ENCODE data around the gene TVP23C.

TVP23C gene

GRCh38 chr17:15496735-15497670 lies 66.3 kb downstream of the TVP23C start:
- no peak for DNase-seq (ENCODE audit: low spot score)

GRCh38 chr17:15494821-15495220 lies 68.5 kb downstream of the TVP23C start:
- no peak for DNase-seq (ENCODE audit: low spot score)

- no peak for DNase-seq (ENCODE audit: low spot score)
Measured at GRCh38 chr17:15493693-15494035, 69.6 kb downstream of the TVP23C start.

GRCh38 chr17:15492791-15493692 lies 70.2 kb downstream of the TVP23C start:
- DNase-seq (ENCODE audit: low spot score), result no peak

- DNase-seq (ENCODE audit: low spot score), result no peak
Measured at GRCh38 chr17:15492186-15492585, 71.1 kb downstream of the TVP23C start.

- no peak for DNase-seq (ENCODE audit: low spot score)
Measured at GRCh38 chr17:15490634-15491261, 72.5 kb downstream of the TVP23C start.

GRCh38 chr17:15488557-15488956 lies 74.7 kb downstream of the TVP23C start:
- no peak for DNase-seq (ENCODE audit: low spot score)

- no peak for DNase-seq (ENCODE audit: low spot score)
Measured at GRCh38 chr17:15485045-15485444, 78.2 kb downstream of the TVP23C start.

GRCh38 chr17:15483431-15483830 lies 79.9 kb downstream of the TVP23C start:
- DNase-seq (ENCODE audit: low spot score), result no peak

GRCh38 chr17:15482476-15482875 lies 80.8 kb downstream of the TVP23C start:
- no peak for DNase-seq (ENCODE audit: low spot score)

GRCh38 chr17:15481481-15481880 lies 81.8 kb downstream of the TVP23C start:
- DNase-seq (ENCODE audit: low spot score), result no peak

- no peak for DNase-seq (ENCODE audit: low spot score)
Measured at GRCh38 chr17:15480204-15480603, 83.1 kb downstream of the TVP23C start.

GRCh38 chr17:15479703-15480102 lies 83.6 kb downstream of the TVP23C start:
- no peak for DNase-seq (ENCODE audit: low spot score)

- no peak for DNase-seq (ENCODE audit: low spot score)
Measured at GRCh38 chr17:15478845-15479244, 84.4 kb downstream of the TVP23C start.

GRCh38 chr17:15475631-15476354 lies 87.5 kb downstream of the TVP23C start:
- no peak for DNase-seq (ENCODE audit: low spot score)

- no peak for DNase-seq (ENCODE audit: low spot score)
Measured at GRCh38 chr17:15472891-15473290, 90.4 kb downstream of the TVP23C start.

- DNase-seq (ENCODE audit: low spot score), result no peak
Measured at GRCh38 chr17:15470536-15470935, 92.7 kb downstream of the TVP23C start.

GRCh38 chr17:15469260-15469659 lies 94.0 kb downstream of the TVP23C start:
- no peak for DNase-seq (ENCODE audit: low spot score)

GRCh38 chr17:15468126-15468525 lies 95.2 kb downstream of the TVP23C start:
- DNase-seq (ENCODE audit: low spot score), result no peak

- no peak for DNase-seq (ENCODE audit: low spot score)
Measured at GRCh38 chr17:15467592-15467991, 95.7 kb downstream of the TVP23C start, which contains the start of gene CDRT4. Gene CDRT4, minus strand, starts transcription at chr17:15467621. Its CDS starts 27,383 bp downstream, at chr17:15440238.

- DNase-seq (ENCODE audit: low spot score), result no peak
Measured at GRCh38 chr17:15466131-15466530, 97.2 kb downstream of the TVP23C start.
